Measurements from ENCODE around the gene ENGASE. TPM values are rescaled to one million over a fixed set of nuclear protein-coding genes. Genes with fewer than 3 reads are reported as not detected.

Gene ENGASE
- total and polyA plus RNA-seq, 2 experiments from 2014 or later, result 9.0 to 27.1 TPM

GRCh38 chr17:79027925-79028491, 46.6 kb upstream of the ENGASE start:
- no peak for TF ChIP-seq ZNF114 (CRISPR knock-in tag; IDR thresholded peaks at IDR 0.05)
- no peak for TF ChIP-seq NANOG (IDR thresholded peaks at IDR 0.05; ENCODE audit: borderline replicate concordance)
- no peak for TF ChIP-seq CREB1 (CRISPR knock-in tag; IDR thresholded peaks at IDR 0.05; ENCODE audit: low read depth)
- no peak for TF ChIP-seq ETS1 (IDR thresholded peaks at IDR 0.05)
- no peak for TF ChIP-seq REST (IDR thresholded peaks at IDR 0.05; ENCODE audit: unreplicated experiment)
- no peak for TF ChIP-seq EZH2phosphoT487 (IDR thresholded peaks at IDR 0.05; ENCODE audit: unreplicated experiment)
- TF ChIP-seq EZH2 (IDR thresholded peaks at IDR 0.05; ENCODE audit: low read depth, unreplicated experiment), result no peak
- TF ChIP-seq POLR2AphosphoS5 (IDR thresholded peaks at IDR 0.05; ENCODE audit: low read depth), result no peak
- TF ChIP-seq ZNF331 (CRISPR knock-in tag; IDR thresholded peaks at IDR 0.05; ENCODE audit: low read depth), result no peak
- Mint-ChIP-seq H3K27ac (no peak overlapping the region), H3K27me3 (ENCODE audit: insufficient read depth, low read depth, poor library complexity) (peaks cover 47% of the 10 kb centered on the region), H3K4me1 (peaks cover 18% of the 10 kb centered on the region), H3K4me3 (no peak overlapping the region), H3K36me3 (ENCODE audit: low read depth) (no peaks in the 10 kb centered on the region; the same call in 2 of the 3 replicates), H3K9me3 (no peaks in the 10 kb centered on the region)
- H4K20me1 ChIP-seq (replicated peaks; ENCODE audit: insufficient read depth), result no peaks in the 10 kb centered on the region
- peaks cover 36% of the 10 kb centered on the region for H3K27me3 ChIP-seq (ENCODE audit: insufficient read depth)
- 0 out of 2 replicates have a peak, but pooled peaks cover 2% of the 10 kb centered on the region for H3F3A ChIP-seq (replicated peaks; ENCODE audit: low read depth)
- no peak for ATAC-seq
- no peaks in the 10 kb centered on the region for H3K79me2 ChIP-seq (replicated peaks; ENCODE audit: insufficient read depth)
- no peaks in the 10 kb centered on the region for H3K9me2 ChIP-seq (ENCODE audit: insufficient read depth)
- H2AFZ ChIP-seq, result no peak overlapping the region
- H3K4me2 ChIP-seq, result no peak overlapping the region
- no peak overlapping the region for H3K27ac ChIP-seq (ENCODE audit: low read depth)
- H3K36me3 ChIP-seq (ENCODE audit: insufficient read depth), result no peaks in the 10 kb centered on the region
- no peak for DNase-seq (ENCODE audit: low spot score)
- peaks cover 7% of the 10 kb centered on the region for H3K4me1 ChIP-seq (ENCODE audit: insufficient read depth)
- no peak overlapping the region for H3K4me3 ChIP-seq

GRCh38 chr17:79028496-79029326, 45.9 kb upstream of the ENGASE start:
- no peaks in the 10 kb centered on the region for H4K20me1 ChIP-seq (replicated peaks; ENCODE audit: insufficient read depth)
- Mint-ChIP-seq H3K36me3 (ENCODE audit: low read depth) (no peaks in the 10 kb centered on the region; the same call in 2 of the 3 replicates), H3K9me3 (no peaks in the 10 kb centered on the region), H3K27me3 (ENCODE audit: insufficient read depth, low read depth, poor library complexity) (peaks cover 42% of the 10 kb centered on the region), H3K4me3 (no peak overlapping the region), H3K27ac (no peak overlapping the region), H3K4me1 (peaks cover 12% of the 10 kb centered on the region)
- ATAC-seq (0 out of 3 replicates have a peak, but pooled peaks have one; percentile 5), DNase-seq (ENCODE audit: low spot score) (no peak)
- no peak overlapping the region for H3K27ac ChIP-seq (ENCODE audit: low read depth)
- 0 out of 2 replicates have a peak, but pooled peaks cover under 1% of the 10 kb centered on the region for H3F3A ChIP-seq (replicated peaks; ENCODE audit: low read depth)
- peaks cover 29% of the 10 kb centered on the region for H3K27me3 ChIP-seq (ENCODE audit: insufficient read depth)
- H3K4me2 ChIP-seq, result no peak overlapping the region
- H3K79me2 ChIP-seq (replicated peaks; ENCODE audit: insufficient read depth), result no peaks in the 10 kb centered on the region
- H3K9me2 ChIP-seq (ENCODE audit: insufficient read depth), result no peaks in the 10 kb centered on the region
- no peak overlapping the region for H2AFZ ChIP-seq
- H3K4me3 ChIP-seq, result no peak overlapping the region
- no peaks in the 10 kb centered on the region for H3K36me3 ChIP-seq (ENCODE audit: insufficient read depth)
- H3K4me1 ChIP-seq (ENCODE audit: insufficient read depth), result no peaks in the 10 kb centered on the region; the same call in 1 of the 2 replicates
- peak; percentile 19 to 35; a peak in 2 of 4 replicates for TF ChIP-seq CTCF (conservative IDR thresholded peaks at IDR 0.05; ENCODE audit: low read depth in 2 of 2)
- TF ChIP-seq EZH2phosphoT487 (IDR thresholded peaks at IDR 0.05; ENCODE audit: unreplicated experiment), result no peak
- no peak for TF ChIP-seq STAT1 (IDR thresholded peaks at IDR 0.05; ENCODE audit: unreplicated experiment)

Data from GM23338 (cell line).